Activated T-cell treated with anti-CD3 and anti-CD28 coated beads, Interleukin-2, amount 50 U/mL, for 24 hours (primary cell): ENCODE results near the gene KCNMB2.

Source experiments
- DNase-seq: peaks from one replicate; pipeline ENCODE4 v3.0.0-alpha.2; 2020
- H3K27ac Mint-ChIP-seq: 2 replicates; pipeline ENCODE4 v1.8.0; 2020; ENCODE audit warnings: mild to moderate bottlenecking, mixed read lengths
- H3K27me3 Mint-ChIP-seq: 2 replicates; pipeline ENCODE4 v1.8.0; 2020; ENCODE audit warnings: mixed read lengths
- H3K36me3 Mint-ChIP-seq: 2 replicates; pipeline ENCODE4 v1.8.0; 2020; ENCODE audit warnings: low read depth, mixed read lengths
- H3K4me1 Mint-ChIP-seq: 2 replicates; pipeline ENCODE4 v1.8.0; 2020; ENCODE audit warnings: low read depth, mixed read lengths
- H3K4me3 Mint-ChIP-seq: 2 replicates; pipeline ENCODE4 v1.8.0; 2020; ENCODE audit warnings: mild to moderate bottlenecking, moderate library complexity, mixed read lengths
- H3K9me3 Mint-ChIP-seq: 2 replicates; pipeline ENCODE4 v1.8.0; 2020; ENCODE audit warnings: mixed read lengths

Gene KCNMB2

DNA sequence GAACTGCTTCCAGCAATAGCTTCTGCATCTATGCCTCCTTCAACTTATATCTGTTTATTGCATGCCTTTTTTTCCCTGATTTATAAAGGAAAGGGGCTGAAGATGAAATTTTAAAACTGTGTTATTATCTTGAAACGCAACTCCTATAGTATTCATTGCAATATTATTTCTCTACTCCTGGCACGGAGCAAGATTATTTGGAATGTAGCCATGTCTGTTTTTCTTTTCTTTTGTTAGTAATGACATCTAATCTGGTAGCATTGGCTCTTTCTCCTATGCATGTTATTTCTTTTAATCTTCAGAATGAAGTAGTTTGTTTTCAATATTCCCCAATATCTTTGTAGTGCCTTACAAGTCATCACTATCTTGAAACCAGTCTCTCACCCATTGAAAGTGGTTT lies 33.6 kb downstream of the KCNMB2 start:
- H3K27me3 Mint-ChIP-seq, result peaks cover 10% of the 10 kb centered on the region

DNA sequence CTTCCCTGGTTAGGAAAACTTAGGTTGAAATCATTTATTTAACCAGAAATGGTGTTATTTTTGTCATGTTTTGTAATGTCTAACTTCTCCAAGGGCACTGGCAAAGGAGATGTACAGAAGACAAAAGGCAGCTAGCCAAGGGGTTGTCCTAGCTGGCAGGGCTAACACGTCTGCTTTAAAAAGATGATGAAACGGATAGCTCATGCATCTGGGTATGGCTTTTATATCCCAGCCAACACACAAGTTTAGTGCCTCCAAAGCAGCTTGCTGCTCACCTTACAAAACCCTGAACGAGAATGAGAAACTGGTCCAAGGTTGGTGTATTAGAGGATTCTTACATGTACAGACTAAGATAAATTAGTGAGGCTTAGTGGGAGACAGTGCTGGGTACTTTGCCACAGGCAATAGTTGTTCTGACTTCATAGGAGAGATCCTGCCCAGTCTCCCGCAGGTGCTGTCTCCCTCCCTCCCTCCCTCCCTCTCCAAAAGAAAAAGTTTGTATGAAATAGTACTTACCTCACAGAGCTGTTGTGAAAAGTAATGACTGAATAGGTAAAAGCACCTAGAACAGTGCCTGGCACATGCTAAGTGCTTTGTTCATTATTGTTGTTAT lies 47.8 kb downstream of the KCNMB2 start:
- no peaks in the 10 kb centered on the region for H3K27me3 Mint-ChIP-seq
- no peak overlapping the region for H3K4me3 Mint-ChIP-seq

More for the DNA sequence above, 33.6 kb downstream of the KCNMB2 start:
- Mint-ChIP-seq H3K36me3 (no peaks in the 10 kb centered on the region), H3K4me1 (no peaks in the 10 kb centered on the region), H3K27ac (no peak overlapping the region), H3K4me3 (no peak overlapping the region), H3K9me3 (no peaks in the 10 kb centered on the region)
- no peak for DNase-seq

DNA sequence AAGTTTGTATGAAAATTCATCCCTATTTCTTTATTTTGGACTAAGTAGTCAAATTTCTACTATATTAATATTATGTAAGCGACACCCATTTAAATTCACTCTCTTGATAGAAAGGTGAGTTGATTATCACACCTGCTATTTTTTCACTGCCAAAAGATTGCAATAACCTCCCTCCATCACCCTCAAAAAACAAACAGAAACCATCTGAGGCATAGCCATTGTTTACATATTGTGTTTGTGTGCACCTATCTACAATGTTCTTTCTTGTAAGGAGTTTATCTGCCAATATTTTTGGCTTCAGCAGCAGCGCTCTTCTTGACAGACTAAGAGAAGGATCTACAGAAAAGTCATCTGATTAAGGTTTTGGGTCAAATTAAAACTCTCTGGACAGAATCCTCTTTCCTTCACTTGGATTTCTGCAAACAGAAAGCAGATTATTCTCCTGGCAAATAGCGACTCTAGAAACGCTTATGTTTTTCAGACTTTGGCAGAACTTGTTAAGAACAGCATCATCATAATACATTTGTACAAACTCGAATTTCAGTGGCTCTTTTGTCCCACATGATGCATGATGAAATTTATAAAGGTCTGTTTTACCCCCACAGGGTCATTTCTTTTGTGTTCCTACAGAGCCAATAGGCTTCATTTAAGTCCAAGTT lies 48.6 kb downstream of the KCNMB2 start:
- Mint-ChIP-seq H3K27ac (no peak overlapping the region), H3K4me1 (no peaks in the 10 kb centered on the region), H3K9me3 (no peaks in the 10 kb centered on the region), H3K4me3 (no peak overlapping the region), H3K27me3 (no peaks in the 10 kb centered on the region), H3K36me3 (no peaks in the 10 kb centered on the region)
- no peak for DNase-seq

More for the DNA sequence above, 47.8 kb downstream of the KCNMB2 start:
- H3K9me3 Mint-ChIP-seq, result peaks cover 5% of the 10 kb centered on the region
- DNase-seq, result no peak
- no peaks in the 10 kb centered on the region for H3K4me1 Mint-ChIP-seq
- H3K36me3 Mint-ChIP-seq, result no peaks in the 10 kb centered on the region
- no peak overlapping the region for H3K27ac Mint-ChIP-seq

- Mint-ChIP-seq H3K4me3 (no peak overlapping the region), H3K27ac (no peak overlapping the region), H3K4me1 (no peaks in the 10 kb centered on the region), H3K36me3 (no peaks in the 10 kb centered on the region), H3K9me3 (no peaks in the 10 kb centered on the region), H3K27me3 (no peaks in the 10 kb centered on the region)
- DNase-seq, result no peak
These were observed 49.2 kb downstream of the KCNMB2 start for GRCh38 chr3:178585454-178585853.

GRCh38 chr3:178586076-178586475 lies 49.8 kb downstream of the KCNMB2 start:
- no peaks in the 10 kb centered on the region for H3K27me3 Mint-ChIP-seq
- DNase-seq, result no peak
- H3K4me3 Mint-ChIP-seq, result no peak overlapping the region
- no peaks in the 10 kb centered on the region for H3K9me3 Mint-ChIP-seq
- H3K4me1 Mint-ChIP-seq, result no peaks in the 10 kb centered on the region
- no peaks in the 10 kb centered on the region for H3K36me3 Mint-ChIP-seq
- H3K27ac Mint-ChIP-seq, result no peak overlapping the region

DNA sequence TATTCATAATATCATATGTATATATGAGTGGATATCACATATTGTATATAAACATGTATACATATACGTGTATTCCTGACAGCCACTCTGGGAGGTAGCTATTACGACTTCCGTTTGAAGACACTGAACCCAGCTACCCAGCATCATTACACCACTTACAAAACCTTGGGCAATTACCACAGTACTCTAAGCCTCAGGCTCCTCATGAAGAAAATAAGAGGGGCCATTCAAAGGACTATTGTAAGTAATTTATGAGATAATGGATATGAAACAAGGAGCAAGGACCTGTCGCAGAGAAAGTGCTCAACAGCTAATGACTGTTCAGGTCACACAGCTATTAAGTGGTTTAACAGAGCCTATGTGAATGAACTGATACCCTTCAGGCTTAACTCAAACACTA lies 52.4 kb downstream of the KCNMB2 start:
- H3K4me1 Mint-ChIP-seq, result no peaks in the 10 kb centered on the region
- no peak for DNase-seq
- no peaks in the 10 kb centered on the region for H3K9me3 Mint-ChIP-seq
- H3K27me3 Mint-ChIP-seq, result no peaks in the 10 kb centered on the region
- no peak overlapping the region for H3K27ac Mint-ChIP-seq
- H3K4me3 Mint-ChIP-seq, result no peak overlapping the region
- no peaks in the 10 kb centered on the region for H3K36me3 Mint-ChIP-seq

GRCh38 chr3:178593786-178594185 lies 57.5 kb downstream of the KCNMB2 start:
- no peak overlapping the region for H3K27ac Mint-ChIP-seq

GRCh38 chr3:178597371-178597770 lies 61.1 kb downstream of the KCNMB2 start:
- Mint-ChIP-seq H3K36me3 (no peaks in the 10 kb centered on the region), H3K4me3 (no peak overlapping the region), H3K4me1 (no peaks in the 10 kb centered on the region), H3K27ac (no peak overlapping the region), H3K27me3 (peaks cover 5% of the 10 kb centered on the region), H3K9me3 (peaks cover 2% of the 10 kb centered on the region)
- DNase-seq, result no peak

More at GRCh38 chr3:178593786-178594185, 57.5 kb downstream of the KCNMB2 start:
- H3K9me3 Mint-ChIP-seq, result peaks cover 2% of the 10 kb centered on the region
- H3K36me3 Mint-ChIP-seq, result no peaks in the 10 kb centered on the region
- DNase-seq, result no peak
- no peaks in the 10 kb centered on the region for H3K4me1 Mint-ChIP-seq
- no peaks in the 10 kb centered on the region for H3K27me3 Mint-ChIP-seq
- H3K4me3 Mint-ChIP-seq, result no peak overlapping the region

DNA sequence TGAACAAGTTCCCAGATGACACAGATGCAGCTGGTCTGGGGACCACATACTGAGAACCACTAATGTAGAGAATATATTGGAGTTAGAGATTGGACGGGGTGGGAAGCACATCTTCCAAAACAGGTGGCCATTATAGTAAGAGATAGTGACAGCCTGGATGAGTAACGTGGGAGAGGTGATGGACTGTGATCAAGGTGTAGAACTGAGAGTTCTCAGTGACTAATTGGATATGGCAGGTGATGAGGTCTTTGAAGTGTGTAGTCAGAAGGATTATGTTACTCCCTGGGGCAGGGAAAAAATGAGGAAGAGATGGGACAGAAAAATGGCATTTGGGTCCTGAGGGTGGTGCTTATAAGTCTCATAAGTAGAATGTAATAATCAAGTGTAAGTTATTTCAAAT lies 66.6 kb downstream of the KCNMB2 start:
- H3K4me1 Mint-ChIP-seq, result no peaks in the 10 kb centered on the region
- H3K36me3 Mint-ChIP-seq, result no peaks in the 10 kb centered on the region
- no peaks in the 10 kb centered on the region for H3K9me3 Mint-ChIP-seq
- no peak for DNase-seq
- H3K27me3 Mint-ChIP-seq, result peaks cover 10% of the 10 kb centered on the region
- H3K4me3 Mint-ChIP-seq, result no peak overlapping the region
- H3K27ac Mint-ChIP-seq, result no peak overlapping the region

- H3K36me3 Mint-ChIP-seq, result no peaks in the 10 kb centered on the region
- H3K27ac Mint-ChIP-seq, result no peak overlapping the region
- H3K27me3 Mint-ChIP-seq, result peaks cover 10% of the 10 kb centered on the region
- H3K4me3 Mint-ChIP-seq, result no peak overlapping the region
- H3K4me1 Mint-ChIP-seq, result no peaks in the 10 kb centered on the region
- no peaks in the 10 kb centered on the region for H3K9me3 Mint-ChIP-seq
- DNase-seq, result no peak
These were observed 67.5 kb downstream of the KCNMB2 start for GRCh38 chr3:178603735-178604134.

DNA sequence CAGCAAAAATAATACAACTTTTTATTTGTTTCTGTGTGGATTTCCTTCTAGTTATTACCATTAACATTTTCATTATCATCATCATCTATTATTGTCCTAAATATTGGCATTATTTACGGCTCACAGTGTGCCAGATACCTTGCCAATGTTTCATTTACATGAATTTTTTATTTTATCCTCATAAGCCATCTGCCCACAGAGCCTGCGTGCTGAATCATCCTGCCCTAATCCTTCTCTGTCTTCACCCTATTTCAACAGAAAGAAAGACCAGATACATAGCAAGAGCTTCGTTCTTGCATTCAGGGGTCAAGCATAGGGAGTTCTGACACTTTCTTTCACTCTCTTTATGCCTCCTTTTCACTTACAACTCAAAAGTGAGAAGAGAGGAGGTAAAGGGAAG lies 82.0 kb downstream of the KCNMB2 start:
- H3K36me3 Mint-ChIP-seq, result no peaks in the 10 kb centered on the region
- no peaks in the 10 kb centered on the region for H3K4me1 Mint-ChIP-seq
- H3K4me3 Mint-ChIP-seq, result no peak overlapping the region
- no peak overlapping the region for H3K27ac Mint-ChIP-seq
- no peak for DNase-seq
- no peaks in the 10 kb centered on the region for H3K27me3 Mint-ChIP-seq
- H3K9me3 Mint-ChIP-seq, result no peaks in the 10 kb centered on the region

DNA sequence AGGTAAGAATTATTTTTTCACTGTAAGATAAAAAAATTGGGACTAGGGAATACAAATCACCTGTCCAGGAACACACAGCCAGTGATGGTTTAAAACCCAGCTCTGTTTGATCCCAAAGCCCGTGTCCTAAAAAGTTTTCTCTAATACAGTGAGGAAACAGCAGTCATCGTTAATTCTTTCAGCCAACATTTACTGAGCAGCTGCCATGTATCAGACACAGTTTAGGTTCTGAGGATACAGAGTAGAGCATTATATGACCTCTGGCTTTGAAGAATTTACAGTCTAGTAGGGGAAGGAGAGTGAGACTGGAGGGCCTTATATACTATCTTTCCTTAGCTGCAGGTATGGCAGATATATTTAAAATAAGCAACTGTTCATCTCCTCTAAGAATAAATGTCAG lies 82.7 kb downstream of the KCNMB2 start:
- no peaks in the 10 kb centered on the region for H3K4me1 Mint-ChIP-seq
- H3K27ac Mint-ChIP-seq, result no peak overlapping the region
- no peaks in the 10 kb centered on the region for H3K27me3 Mint-ChIP-seq
- H3K4me3 Mint-ChIP-seq, result no peak overlapping the region
- no peak for DNase-seq
- no peaks in the 10 kb centered on the region for H3K9me3 Mint-ChIP-seq
- no peaks in the 10 kb centered on the region for H3K36me3 Mint-ChIP-seq

- no peaks in the 10 kb centered on the region for H3K4me1 Mint-ChIP-seq
- no peak overlapping the region for H3K4me3 Mint-ChIP-seq
- no peak overlapping the region for H3K27ac Mint-ChIP-seq
- no peaks in the 10 kb centered on the region for H3K36me3 Mint-ChIP-seq
- H3K27me3 Mint-ChIP-seq, result no peaks in the 10 kb centered on the region
- H3K9me3 Mint-ChIP-seq, result no peaks in the 10 kb centered on the region
- no peak for DNase-seq
These were observed 87.5 kb downstream of the KCNMB2 start for GRCh38 chr3:178623666-178624255.

DNA sequence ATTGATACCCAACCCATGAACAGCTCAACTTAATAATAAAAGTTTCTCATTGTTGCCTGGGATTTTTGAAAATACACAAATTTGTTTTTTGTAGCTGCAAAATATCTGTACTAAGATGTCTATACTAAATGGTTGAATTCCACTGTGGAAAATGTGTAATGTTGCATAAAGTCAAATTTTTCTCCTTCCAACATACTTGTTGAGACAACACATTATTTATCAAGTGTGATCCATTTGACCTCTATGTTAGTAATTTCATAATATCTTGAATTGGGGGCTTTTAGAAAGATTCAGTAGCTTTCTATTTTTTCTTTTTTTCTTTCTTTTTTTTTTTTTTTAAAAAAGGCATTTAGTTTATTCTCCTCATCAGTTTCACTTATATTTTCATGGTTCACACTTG lies 88.0 kb downstream of the KCNMB2 start:
- Mint-ChIP-seq H3K9me3 (no peaks in the 10 kb centered on the region), H3K4me1 (no peaks in the 10 kb centered on the region), H3K27me3 (no peaks in the 10 kb centered on the region), H3K4me3 (no peak overlapping the region), H3K36me3 (no peaks in the 10 kb centered on the region), H3K27ac (no peak overlapping the region)
- no peak for DNase-seq

- Mint-ChIP-seq H3K4me3 (no peak overlapping the region), H3K36me3 (no peaks in the 10 kb centered on the region), H3K9me3 (no peaks in the 10 kb centered on the region), H3K27ac (no peak overlapping the region), H3K27me3 (no peaks in the 10 kb centered on the region), H3K4me1 (no peaks in the 10 kb centered on the region)
- DNase-seq, result no peak
These were observed 88.9 kb downstream of the KCNMB2 start for GRCh38 chr3:178625053-178625600.
